ENCODE data around the gene AOAH.
"Not testable (repeated sequence)": the region's sequence is repeated elsewhere in the genome, so short reads cannot be mapped to it uniquely, and the experiment has no call there.

Gene AOAH

GRCh38 chr7:36654436-36654835, 69.9 kb downstream of the AOAH start:
- DNase-seq = no peak

GRCh38 chr7:36653663-36654355, 70.5 kb downstream of the AOAH start:
- no peak for DNase-seq

- DNase-seq = no peak
Measured at GRCh38 chr7:36653008-36653662, 71.2 kb downstream of the AOAH start.

- DNase-seq = no peak
Measured at GRCh38 chr7:36652431-36652830, 71.9 kb downstream of the AOAH start.

DNA sequence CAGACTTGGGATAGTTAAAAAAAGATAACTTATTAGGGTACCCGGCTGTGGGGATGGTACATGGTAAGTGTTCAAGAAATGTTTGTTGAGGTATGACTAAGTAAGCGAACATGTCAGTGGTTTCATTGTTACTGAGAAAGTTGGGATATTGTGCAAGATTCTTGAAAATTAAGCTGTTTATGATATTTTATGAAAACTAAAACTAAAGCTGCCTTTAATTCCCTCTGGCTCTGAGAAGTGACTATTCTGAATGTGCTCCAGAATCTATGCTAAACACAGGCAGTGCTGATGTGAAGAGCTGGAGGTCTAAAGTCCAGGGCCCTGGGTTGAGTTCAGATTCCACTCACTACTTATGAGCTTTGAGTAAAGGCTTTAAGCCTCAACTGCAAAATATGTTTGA, 72.9 kb downstream of the AOAH start:
- no peak for DNase-seq

DNA sequence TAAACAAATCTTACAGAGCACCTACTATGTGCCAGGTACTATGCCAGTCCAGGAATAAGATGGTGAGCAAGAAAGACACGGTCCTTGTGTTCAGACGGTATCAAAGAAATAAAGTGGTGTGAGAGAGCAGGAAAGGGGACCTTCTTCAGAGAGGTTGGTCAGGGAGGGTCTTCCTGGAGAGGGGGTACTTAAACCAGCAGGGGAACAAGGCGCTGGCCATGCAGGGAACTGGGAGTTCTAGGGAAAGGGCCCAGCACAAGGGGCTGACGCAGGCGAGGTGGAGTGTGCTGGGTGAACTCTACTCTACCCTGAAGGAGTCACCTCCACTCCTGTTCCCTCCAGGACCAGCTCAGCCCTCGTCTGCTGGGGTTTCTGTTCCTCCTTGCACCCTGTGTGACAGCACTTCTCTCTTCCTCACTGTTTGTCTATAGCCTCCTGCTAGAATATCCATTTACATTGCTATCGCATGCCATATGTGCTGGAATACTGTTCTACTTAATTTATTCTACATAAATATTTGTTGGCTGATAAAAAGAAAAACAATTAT, 73.5 kb downstream of the AOAH start:
- no peak for DNase-seq

DNA sequence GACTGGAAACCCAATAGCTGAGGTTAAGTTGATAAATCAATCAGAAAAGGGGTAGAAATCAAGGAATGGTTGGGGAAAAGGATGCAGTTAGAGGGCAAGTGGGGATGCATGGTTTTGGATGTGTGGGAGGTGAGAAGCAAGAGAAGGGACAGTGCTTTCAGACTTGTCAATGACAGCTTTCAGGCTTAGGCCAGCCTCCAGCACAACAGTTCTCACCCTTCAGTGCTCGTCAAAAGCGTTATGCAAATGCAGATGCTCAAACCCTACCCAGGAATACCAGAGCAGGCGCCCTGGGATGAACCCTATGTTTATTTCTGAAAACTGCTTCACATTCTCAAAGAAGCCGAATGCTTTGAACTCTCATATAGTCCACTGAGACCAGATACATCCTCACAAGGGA, 74.0 kb downstream of the AOAH start:
- no peak for DNase-seq

DNA sequence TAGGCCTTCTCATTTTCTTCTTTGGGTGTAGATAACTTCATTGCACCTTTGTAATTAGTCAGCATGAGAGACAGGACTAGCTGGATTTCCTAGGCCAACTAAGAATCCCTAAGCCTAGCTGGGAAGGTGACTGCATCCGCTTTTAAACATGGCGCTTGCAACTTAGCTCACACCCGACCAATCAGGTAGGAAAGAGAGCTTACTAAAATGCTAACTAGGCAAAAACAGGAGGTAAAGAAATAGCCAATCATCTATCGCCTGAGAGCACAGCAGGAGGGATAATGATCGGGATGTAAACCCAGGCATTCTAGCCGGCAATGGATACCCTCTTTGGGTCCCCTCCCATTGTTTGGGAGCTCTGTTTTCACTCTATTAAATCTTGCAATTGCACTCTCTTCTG, 75.0 kb downstream of the AOAH start:
- DNase-seq = not testable (repeated sequence)

DNA sequence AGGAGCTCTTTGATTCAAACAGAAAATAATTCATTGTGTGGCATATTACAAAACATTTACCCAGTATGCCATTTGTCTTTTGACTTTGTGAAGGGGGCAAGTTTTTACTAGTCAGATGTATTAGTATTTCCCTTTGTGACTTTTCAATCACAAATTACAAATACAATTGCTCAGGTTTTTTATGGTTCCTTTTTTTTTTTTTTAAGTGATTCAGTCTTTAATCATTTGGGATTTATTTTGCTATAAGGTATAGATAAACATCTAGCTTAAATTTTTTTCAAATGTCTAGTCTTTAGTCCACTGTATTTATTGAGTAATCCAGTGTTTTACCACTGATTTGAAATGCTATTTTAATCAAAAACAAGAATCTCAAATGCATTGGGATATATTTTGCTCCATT, 75.9 kb downstream of the AOAH start:
- DNase-seq = no peak

- DNase-seq = no peak
Measured at GRCh38 chr7:36644625-36645422, 79.5 kb downstream of the AOAH start.

DNA sequence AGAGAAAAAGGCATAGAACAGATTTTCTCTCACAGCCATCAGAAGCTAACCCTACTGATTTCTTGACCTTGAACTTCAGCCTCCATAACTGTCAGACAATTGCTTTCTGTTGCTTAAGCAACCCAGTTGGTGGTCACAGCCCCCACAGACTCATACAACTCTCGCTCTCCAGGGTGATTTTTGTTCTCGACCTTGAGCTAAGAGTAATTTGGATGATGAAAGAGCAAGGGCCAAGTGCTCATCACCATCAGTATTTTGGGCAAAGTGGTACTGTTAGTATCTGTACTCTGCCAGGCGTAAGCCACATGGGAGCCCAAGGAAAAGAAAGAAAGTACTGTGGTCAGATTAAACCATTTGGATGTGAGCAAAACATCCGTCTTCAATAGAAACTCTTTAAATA, 81.9 kb downstream of the AOAH start:
- no peak for DNase-seq

DNA sequence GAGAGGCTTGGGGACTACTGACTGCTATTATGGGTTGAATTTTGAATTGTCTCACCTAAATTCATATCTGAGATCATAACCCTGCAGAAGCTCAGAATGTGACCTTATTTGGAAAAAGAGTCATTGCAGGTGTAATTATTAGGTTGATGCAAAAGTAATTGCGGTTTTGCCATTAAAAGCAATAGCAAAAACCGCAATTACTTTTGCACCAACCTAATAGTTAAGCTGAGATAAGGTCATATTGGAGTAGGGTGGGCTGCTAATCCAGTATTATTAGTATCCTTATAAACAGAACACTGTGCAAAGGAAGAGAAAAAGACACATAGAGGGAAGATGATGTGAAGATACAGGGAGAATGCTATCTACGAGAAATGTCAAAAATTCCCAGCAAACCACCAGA, 82.3 kb downstream of the AOAH start:
- DNase-seq = no peak

DNA sequence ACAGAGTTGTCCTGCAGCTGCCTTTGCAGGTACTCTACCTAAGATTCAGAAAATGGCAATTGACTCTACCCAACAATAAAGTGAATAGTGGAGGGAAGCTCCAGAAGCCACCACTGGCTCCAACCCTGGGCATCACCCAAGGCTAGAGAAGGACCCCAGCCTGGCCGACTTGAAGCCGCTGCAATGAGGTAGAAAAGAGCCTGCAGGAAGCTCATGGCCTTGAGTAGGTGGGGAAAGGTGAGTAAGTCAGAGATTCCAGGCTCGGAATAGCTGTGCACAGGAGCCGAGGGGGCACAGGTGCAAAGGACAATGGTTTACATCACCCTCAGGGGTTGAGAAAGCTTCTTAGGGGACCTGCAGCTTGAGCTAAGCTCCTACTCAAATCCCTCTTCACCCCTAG, 83.6 kb downstream of the AOAH start:
- no peak for DNase-seq

GRCh38 chr7:36639826-36640225, 84.5 kb downstream of the AOAH start:
- DNase-seq = no peak

GRCh38 chr7:36638586-36639263, 85.6 kb downstream of the AOAH start:
- DNase-seq = no peak

GRCh38 chr7:36638140-36638539, 86.2 kb downstream of the AOAH start:
- no peak for DNase-seq

GRCh38 chr7:36637417-36637816, 86.9 kb downstream of the AOAH start:
- DNase-seq = no peak

GRCh38 chr7:36636126-36636525, 88.2 kb downstream of the AOAH start:
- no peak for DNase-seq

GRCh38 chr7:36635091-36635490, 89.2 kb downstream of the AOAH start:
- no peak for DNase-seq

- DNase-seq = no peak
Measured at GRCh38 chr7:36633377-36633776, 90.9 kb downstream of the AOAH start.

DNA sequence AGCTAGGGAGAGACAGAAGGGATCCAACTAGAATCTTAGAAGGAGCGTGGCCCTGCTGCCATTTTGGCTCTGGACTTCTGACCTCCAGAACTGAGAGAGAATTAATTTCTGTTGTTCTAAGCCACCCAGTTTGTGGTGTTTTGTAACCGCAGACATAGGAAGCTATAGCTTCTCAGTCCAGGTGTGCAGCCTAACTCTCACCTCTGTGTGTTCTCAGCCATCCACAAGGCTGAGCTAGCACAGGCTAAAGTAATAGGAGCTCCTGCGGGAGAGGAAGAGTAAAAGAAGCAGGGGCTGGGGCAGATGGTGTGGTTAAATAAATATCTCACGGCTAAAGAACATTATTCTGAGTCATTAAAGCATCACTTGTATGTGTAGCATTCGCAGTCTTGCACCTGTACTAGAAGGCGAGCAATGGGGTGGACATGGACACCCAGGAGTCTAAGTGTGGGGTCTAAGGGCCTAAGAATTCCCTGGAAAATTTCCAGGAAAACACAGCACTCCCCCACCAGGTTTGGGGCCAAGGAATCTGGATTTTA, 94.1 kb downstream of the AOAH start:
- no peak for DNase-seq

- DNase-seq = no peak
Measured at GRCh38 chr7:36629351-36629750, 94.9 kb downstream of the AOAH start.

DNA sequence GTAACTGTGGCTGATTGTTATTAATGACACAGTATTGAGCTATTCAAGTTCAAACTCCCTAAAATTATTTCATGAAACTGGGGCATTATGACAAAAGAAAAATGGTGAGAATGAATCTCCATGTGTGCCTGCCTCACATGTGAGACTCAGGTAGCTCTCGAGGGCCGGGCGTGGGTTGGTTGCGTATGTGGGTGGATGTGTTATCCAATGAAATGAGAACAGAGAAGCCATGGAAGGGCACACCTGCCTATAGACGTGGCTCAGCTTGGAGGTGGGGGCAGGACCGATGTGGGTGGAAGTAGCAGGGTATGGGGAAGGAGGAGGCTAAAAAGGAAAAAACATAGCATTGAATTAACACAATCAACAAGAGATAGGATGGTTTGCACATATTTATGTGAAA, 96.5 kb downstream of the AOAH start:
- no peak for DNase-seq

Measured in SW 1271 (cell line).